ENCODE results near the gene RBMS1. TPM values are rescaled to one million over a fixed set of nuclear protein-coding genes. Genes with fewer than 3 reads are reported as not detected.

Gene RBMS1
- total RNA-seq, 1 experiment from 2014 or later, result 65.4 TPM

DNA sequence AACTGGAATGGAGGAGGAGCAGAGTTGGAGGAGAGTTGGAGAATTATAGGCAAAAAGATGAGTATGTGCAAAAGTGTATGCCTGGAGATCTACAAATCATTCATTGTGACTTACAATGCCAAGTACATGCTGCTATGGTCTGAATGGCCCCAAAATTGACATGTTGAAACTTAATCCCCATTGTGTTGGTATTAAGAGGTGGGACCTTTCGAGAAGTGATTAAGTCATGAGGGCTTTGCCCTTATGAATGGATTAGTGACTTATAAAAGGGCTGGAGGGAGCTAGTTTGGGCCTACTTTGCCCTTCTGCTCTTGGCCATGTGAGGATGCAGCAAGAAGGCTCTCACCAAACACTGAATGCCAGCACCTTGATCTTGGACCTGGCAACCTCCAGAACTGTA, 6.3 kb upstream of the RBMS1 start:
- H3K4me3 Mint-ChIP-seq (ENCODE audit: unreplicated experiment), result no peak overlapping the region
- POLR2A ChIA-PET, result no interaction called here
- TF ChIP-seq, protein P1, sequence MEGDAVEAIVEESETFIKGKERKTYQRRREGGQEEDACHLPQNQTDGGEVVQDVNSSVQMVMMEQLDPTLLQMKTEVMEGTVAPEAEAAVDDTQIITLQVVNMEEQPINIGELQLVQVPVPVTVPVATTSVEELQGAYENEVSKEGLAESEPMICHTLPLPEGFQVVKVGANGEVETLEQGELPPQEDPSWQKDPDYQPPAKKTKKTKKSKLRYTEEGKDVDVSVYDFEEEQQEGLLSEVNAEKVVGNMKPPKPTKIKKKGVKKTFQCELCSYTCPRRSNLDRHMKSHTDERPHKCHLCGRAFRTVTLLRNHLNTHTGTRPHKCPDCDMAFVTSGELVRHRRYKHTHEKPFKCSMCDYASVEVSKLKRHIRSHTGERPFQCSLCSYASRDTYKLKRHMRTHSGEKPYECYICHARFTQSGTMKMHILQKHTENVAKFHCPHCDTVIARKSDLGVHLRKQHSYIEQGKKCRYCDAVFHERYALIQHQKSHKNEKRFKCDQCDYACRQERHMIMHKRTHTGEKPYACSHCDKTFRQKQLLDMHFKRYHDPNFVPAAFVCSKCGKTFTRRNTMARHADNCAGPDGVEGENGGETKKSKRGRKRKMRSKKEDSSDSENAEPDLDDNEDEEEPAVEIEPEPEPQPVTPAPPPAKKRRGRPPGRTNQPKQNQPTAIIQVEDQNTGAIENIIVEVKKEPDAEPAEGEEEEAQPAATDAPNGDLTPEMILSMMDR (IDR thresholded peaks at IDR 0.05; ENCODE audit: unreplicated experiment), result no peak
- H3K36me3 Mint-ChIP-seq (ENCODE audit: insufficient read depth, unreplicated experiment), result no peaks in the 10 kb centered on the region
- no TSS peak for BruUV-seq (replicated peaks)
- no peak overlapping the region for H3K27ac Mint-ChIP-seq (ENCODE audit: low read depth, unreplicated experiment)
- peaks cover 12% of the 10 kb centered on the region for H3K27me3 Mint-ChIP-seq (ENCODE audit: insufficient read depth, unreplicated experiment)
- CTCF ChIA-PET, result no interaction called here
- H3K4me1 Mint-ChIP-seq (ENCODE audit: insufficient read depth, unreplicated experiment), result no peaks in the 10 kb centered on the region
- intact Hi-C loops (cut with micrococcal nuclease), result loop anchor here (10.0 kb wide), 1 partner anchor 165 kb away; no protein-coding TSS in a partner anchor
- no peak for DNase-seq (ENCODE audit: unreplicated experiment)
- no peaks in the 10 kb centered on the region for H3K9me3 Mint-ChIP-seq (ENCODE audit: unreplicated experiment)

DNA sequence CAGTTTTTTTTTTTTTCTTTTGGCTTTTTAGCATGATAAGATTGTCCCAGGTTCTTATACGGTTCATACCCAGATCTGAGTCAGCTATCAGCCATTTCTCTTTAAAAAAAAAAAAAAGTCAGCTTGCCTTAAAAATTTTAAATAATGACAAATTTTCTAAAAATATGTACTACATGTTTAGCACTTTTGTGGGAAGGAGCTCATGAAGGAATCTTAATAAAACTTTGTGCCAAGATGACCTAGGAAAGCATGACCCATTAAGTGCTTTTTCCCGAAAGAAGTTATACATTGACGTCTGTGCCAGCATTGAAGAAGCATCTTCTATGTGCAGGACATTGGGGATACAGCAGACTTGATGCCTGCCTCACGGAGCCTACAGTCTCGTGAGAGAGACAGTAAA, 4.5 kb upstream of the RBMS1 start:
- ChIA-PET CTCF (no interaction called here), POLR2A (interaction anchor here (0.6 kb wide), 1 partner anchor 483 kb away, joined by 3 read pairs; no protein-coding TSS in a partner anchor)
- no TSS peak for BruUV-seq (replicated peaks)
- Mint-ChIP-seq H3K9me3 (ENCODE audit: unreplicated experiment) (no peaks in the 10 kb centered on the region), H3K27ac (ENCODE audit: low read depth, unreplicated experiment) (no peak overlapping the region), H3K4me1 (ENCODE audit: insufficient read depth, unreplicated experiment) (no peaks in the 10 kb centered on the region), H3K27me3 (ENCODE audit: insufficient read depth, unreplicated experiment) (peaks cover 12% of the 10 kb centered on the region), H3K36me3 (ENCODE audit: insufficient read depth, unreplicated experiment) (no peaks in the 10 kb centered on the region), H3K4me3 (ENCODE audit: unreplicated experiment) (no peak overlapping the region)
- TF ChIP-seq, protein P1 (IDR thresholded peaks at IDR 0.05; ENCODE audit: unreplicated experiment), result no peak
- intact Hi-C loops (cut with micrococcal nuclease), result loop anchor here (10.0 kb wide), 1 partner anchor 167 kb away; no protein-coding TSS in a partner anchor
- no peak for DNase-seq (ENCODE audit: unreplicated experiment)

DNA sequence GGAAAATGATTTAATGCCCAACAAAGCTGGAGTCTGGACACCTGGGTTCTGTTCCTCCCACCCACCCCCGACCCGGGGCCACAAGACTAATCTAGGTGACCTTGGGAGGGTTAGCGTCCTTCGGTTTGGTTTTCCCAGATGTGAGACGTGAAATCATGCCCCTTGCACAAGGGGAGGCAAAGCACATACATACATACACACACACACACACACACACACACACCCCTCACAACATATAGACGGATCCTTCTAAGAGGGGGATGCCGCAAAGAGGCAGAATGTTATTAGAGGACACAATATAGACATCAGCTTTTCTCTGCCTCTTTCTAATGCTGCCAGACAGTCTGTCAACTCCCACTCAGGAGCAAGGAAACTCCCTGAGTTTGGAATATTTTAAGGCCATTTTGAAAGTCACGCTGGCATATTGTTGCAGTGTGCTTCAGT, 616 bp upstream of the RBMS1 start:
- BruUV-seq (replicated peaks), result no TSS peak
- H3K27ac Mint-ChIP-seq (ENCODE audit: low read depth, unreplicated experiment), result peak overlapping the region; percentile 83
- H3K36me3 Mint-ChIP-seq (ENCODE audit: insufficient read depth, unreplicated experiment), result no peaks in the 10 kb centered on the region
- peaks cover 12% of the 10 kb centered on the region for H3K27me3 Mint-ChIP-seq (ENCODE audit: insufficient read depth, unreplicated experiment)
- no peak for DNase-seq (ENCODE audit: unreplicated experiment)
- H3K9me3 Mint-ChIP-seq (ENCODE audit: unreplicated experiment), result no peaks in the 10 kb centered on the region
- TF ChIP-seq, protein P1 (IDR thresholded peaks at IDR 0.05; ENCODE audit: unreplicated experiment), result no peak
- peak overlapping the region; percentile 82 for H3K4me3 Mint-ChIP-seq (ENCODE audit: unreplicated experiment)
- CTCF ChIA-PET, result interaction anchor here (0.7 to 0.8 kb wide), 2 partner anchors 155 to 172 kb away, joined by 3 read pairs; no protein-coding TSS in a partner anchor
- intact Hi-C loops (cut with micrococcal nuclease), result loop anchor here (5.0 to 10.0 kb wide), 2 partner anchors 142 to 171 kb away; no protein-coding TSS in a partner anchor
- H3K4me1 Mint-ChIP-seq (ENCODE audit: insufficient read depth, unreplicated experiment), result peaks cover 12% of the 10 kb centered on the region
- POLR2A ChIA-PET, result interaction anchor here (0.7 to 1.9 kb wide), 2 partner anchors 88 to 156 kb away, joined by 3 to 5 read pairs; no protein-coding TSS in a partner anchor

DNA sequence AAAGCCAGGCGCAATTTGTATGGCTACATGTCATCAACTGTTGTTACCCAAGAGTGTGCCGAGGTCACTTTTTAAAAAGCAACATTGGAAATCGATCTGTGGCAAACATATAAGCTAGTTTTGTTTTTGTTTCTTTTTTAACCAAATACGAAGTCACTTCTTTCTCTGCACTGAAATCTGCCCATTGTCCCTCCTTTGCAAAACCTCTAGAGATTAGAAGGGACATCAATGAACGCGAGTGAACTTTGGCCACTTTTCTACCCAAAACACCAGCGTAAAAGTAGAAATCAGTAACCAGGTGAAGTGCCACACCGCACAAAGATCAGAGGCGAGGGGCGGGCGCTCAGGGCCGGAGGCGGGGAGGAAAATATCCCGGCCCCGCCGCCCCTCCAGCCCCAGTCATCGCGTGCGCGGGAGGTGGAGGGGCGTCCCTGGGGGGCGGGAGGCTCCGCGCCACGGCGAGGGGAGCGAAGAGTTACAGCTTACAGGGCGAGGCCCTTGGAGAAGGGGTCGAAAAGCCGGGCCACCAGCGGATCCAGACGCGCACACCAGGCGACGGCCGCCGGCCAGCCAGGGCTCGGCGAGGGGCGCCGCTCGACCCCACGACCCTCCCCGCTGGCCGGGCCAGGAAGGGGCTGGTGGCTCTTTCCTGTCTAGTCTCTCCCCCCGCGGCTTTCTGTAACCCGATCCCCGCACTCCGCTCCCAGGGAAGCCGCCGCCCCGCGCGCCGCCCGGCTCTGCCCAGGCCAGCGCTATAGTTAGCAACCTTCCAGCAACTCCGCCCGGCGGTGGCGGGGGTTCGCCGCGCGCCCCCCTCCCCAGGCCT, 993 bp downstream of the RBMS1 start:
- intact Hi-C loops (cut with micrococcal nuclease), result loop anchor here (1.0 to 10.0 kb wide), 5 partner anchors 63 to 478 kb away; no protein-coding TSS in a partner anchor
- POLR2A ChIA-PET, result interaction anchor here (0.6 to 1.9 kb wide), 12 partner anchors 11 to 570 kb away, joined by 3 to 10 read pairs (median 4); no protein-coding TSS in a partner anchor
- Mint-ChIP-seq H3K27ac (ENCODE audit: low read depth, unreplicated experiment) (peak overlapping the region; percentile 83), H3K4me3 (ENCODE audit: unreplicated experiment) (peak overlapping the region; percentile 82), H3K27me3 (ENCODE audit: insufficient read depth, unreplicated experiment) (peaks cover 12% of the 10 kb centered on the region), H3K9me3 (ENCODE audit: unreplicated experiment) (no peaks in the 10 kb centered on the region), H3K4me1 (ENCODE audit: insufficient read depth, unreplicated experiment) (peaks cover 12% of the 10 kb centered on the region), H3K36me3 (ENCODE audit: insufficient read depth, unreplicated experiment) (no peaks in the 10 kb centered on the region)
- TF ChIP-seq, protein P1 (IDR thresholded peaks at IDR 0.05; ENCODE audit: unreplicated experiment), result no peak
- BruUV-seq (replicated peaks), result TSS peak; percentile 70
- DNase-seq (ENCODE audit: unreplicated experiment), result peak; percentile 74
- CTCF ChIA-PET, result interaction anchor here (0.6 to 2.1 kb wide), 7 partner anchors 34 to 673 kb away, joined by 3 to 8 read pairs (median 3); no protein-coding TSS in a partner anchor
